Astrocyte (in vitro differentiated cells and primary cell): ENCODE measurements around the gene ULK1. TPM values are rescaled to one million over a fixed set of nuclear protein-coding genes. Genes with fewer than 3 reads are reported as not detected.
"Not testable (repeated sequence)": the region's sequence is repeated elsewhere in the genome, so short reads cannot be mapped to it uniquely, and the experiment has no call there.

ENCODE experiments used
- DNase-seq: peaks from one replicate; pipeline ENCODE4 v3.0.0-alpha.2; 2010; ENCODE audit warnings: low read depth
- FAIRE-seq: peaks from 2 replicates; lab custom pipeline; 2011; peaks lifted over from hg19 to GRCh38; lab: Jason Lieb, UNC
- H2AFZ ChIP-seq: 2 replicates; pipeline ENCODE4 v1.6.0; 2012; ENCODE audit warnings: low read depth, low read length, inconsistent platforms
- H3K27ac ChIP-seq: 2 replicates; pipeline ENCODE4 v1.5.1; 2011; ENCODE audit warnings: low read depth, low read length, inconsistent platforms
- H3K27me3 ChIP-seq: 2 replicates; pipeline ENCODE4 v1.6.0; 2011; ENCODE audit warnings: low read length, inconsistent platforms; ENCODE audit not compliant: insufficient read depth
- H3K36me3 ChIP-seq: 2 replicates; pipeline ENCODE4 v1.5.1; 2011; ENCODE audit warnings: low read length, inconsistent platforms; ENCODE audit not compliant: insufficient read depth
- H3K4me1 ChIP-seq: 2 replicates; pipeline ENCODE4 v1.5.1; 2011; ENCODE audit warnings: low read length, inconsistent platforms; ENCODE audit not compliant: insufficient read depth
- H3K4me2 ChIP-seq: 2 replicates; pipeline ENCODE4 v1.6.0; 2012; ENCODE audit warnings: low read length, inconsistent platforms
- H3K4me3 ChIP-seq: 2 replicates; pipeline ENCODE4 v1.5.1; 2011; ENCODE audit warnings: low read depth, mild to moderate bottlenecking, low read length, inconsistent platforms; ENCODE audit not compliant: insufficient read depth
- H3K79me2 ChIP-seq: 2 replicates; pipeline ENCODE4 v1.6.0; 2012; ENCODE audit warnings: mild to moderate bottlenecking, low read length, inconsistent platforms; ENCODE audit not compliant: insufficient read depth
- H3K9ac ChIP-seq: 2 replicates; pipeline ENCODE4 v1.6.0; 2012; ENCODE audit warnings: mild to moderate bottlenecking, low read length, inconsistent platforms
- H3K9me3 ChIP-seq: 2 replicates; pipeline ENCODE4 v1.5.1; 2012; ENCODE audit warnings: low read depth, mild to moderate bottlenecking, low read length, inconsistent platforms; ENCODE audit not compliant: insufficient read depth
- H4K20me1 ChIP-seq: 2 replicates; pipeline ENCODE4 v1.6.0; 2012; ENCODE audit warnings: low read length, inconsistent platforms; ENCODE audit not compliant: insufficient read depth
- H3K27ac Mint-ChIP-seq: one replicate; pipeline ENCODE4 v1.8.0; 2021; ENCODE audit warnings: mild to moderate bottlenecking, mixed read lengths; ENCODE audit not compliant: unreplicated experiment
- H3K27me3 Mint-ChIP-seq: one replicate; pipeline ENCODE4 v1.8.0; 2021; ENCODE audit warnings: low read depth, mixed read lengths; ENCODE audit not compliant: unreplicated experiment
- H3K36me3 Mint-ChIP-seq: one replicate; pipeline ENCODE4 v1.8.0; 2021; ENCODE audit warnings: low read depth, mixed read lengths; ENCODE audit not compliant: unreplicated experiment
- H3K4me1 Mint-ChIP-seq: one replicate; pipeline ENCODE4 v1.8.0; 2021; ENCODE audit warnings: low read depth, mixed read lengths; ENCODE audit not compliant: unreplicated experiment
- H3K4me3 Mint-ChIP-seq: one replicate; pipeline ENCODE4 v1.8.0; 2021; ENCODE audit warnings: mild to moderate bottlenecking, moderate library complexity, mixed read lengths; ENCODE audit not compliant: unreplicated experiment
- H3K9me3 Mint-ChIP-seq: one replicate; pipeline ENCODE4 v1.8.0; 2021; ENCODE audit warnings: mild to moderate bottlenecking, mixed read lengths; ENCODE audit not compliant: unreplicated experiment
- CTCF ChIP-seq: IDR thresholded peaks from 2 replicates; pipeline ENCODE4 v1.5.1; 2011; ENCODE audit warnings: low read depth, mild to moderate bottlenecking, inconsistent platforms, low read length, moderate library complexity; ENCODE audit not compliant: insufficient read depth
- EZH2 ChIP-seq: IDR thresholded peaks from 2 replicates; pipeline ENCODE4 v1.6.1; 2012; ENCODE audit warnings: mild to moderate bottlenecking, low read length, inconsistent platforms; ENCODE audit not compliant: insufficient read depth
- total RNA-seq: library from RNA; stranded (reverse); gene quantifications from 2 replicates; pipeline ENCODE4 v1.2.1, GENCODE V29; 2021

Gene ULK1
- total RNA-seq, 1 donor from 2014 or later = 51.8 TPM

GRCh38 chr12:131877216-131877615, 17.2 kb upstream of the ULK1 start:
- not testable (repeated sequence) for DNase-seq, H3K4me3 ChIP-seq, H3K9me3 ChIP-seq, H3K36me3 Mint-ChIP-seq, H2AFZ ChIP-seq, H3K79me2 ChIP-seq, H3K27me3 Mint-ChIP-seq, FAIRE-seq, H3K9me3 Mint-ChIP-seq, H3K27ac Mint-ChIP-seq, H4K20me1 ChIP-seq, H3K36me3 ChIP-seq, H3K4me2 ChIP-seq, H3K4me1 Mint-ChIP-seq, H3K27ac ChIP-seq, H3K9ac ChIP-seq, H3K4me1 ChIP-seq, H3K4me3 Mint-ChIP-seq, H3K27me3 ChIP-seq

- H3K27ac Mint-ChIP-seq, H3K27me3 ChIP-seq, H3K4me3 Mint-ChIP-seq, FAIRE-seq, H3K36me3 ChIP-seq, H3K4me1 ChIP-seq, H3K4me2 ChIP-seq, H3K79me2 ChIP-seq, H3K9ac ChIP-seq, H3K27ac ChIP-seq, H4K20me1 ChIP-seq, H3K27me3 Mint-ChIP-seq, H2AFZ ChIP-seq, H3K4me1 Mint-ChIP-seq, DNase-seq, H3K9me3 Mint-ChIP-seq, H3K4me3 ChIP-seq, H3K9me3 ChIP-seq, H3K36me3 Mint-ChIP-seq: not testable (repeated sequence)
These were observed 16.0 kb upstream of the ULK1 start for GRCh38 chr12:131878436-131878835.

GRCh38 chr12:131882804-131883520, 11.5 kb upstream of the ULK1 start:
- Histone ChIP-seq H4K20me1 (no peaks in the 10 kb centered on the region), H3K27ac (no peak overlapping the region), H3K4me3 (no peak overlapping the region), H3K27me3 (no peaks in the 10 kb centered on the region), H3K4me1 (no peaks in the 10 kb centered on the region), H3K36me3 (no peaks in the 10 kb centered on the region), H3K9ac (no peak overlapping the region), H3K9me3 (peaks cover 3% of the 10 kb centered on the region), H3K79me2 (no peaks in the 10 kb centered on the region), H3K4me2 (no peak overlapping the region), H2AFZ (no peak overlapping the region)
- no peak for TF ChIP-seq EZH2
- no peak for TF ChIP-seq CTCF
- Mint-ChIP-seq H3K27me3 (peaks cover 2% of the 10 kb centered on the region), H3K4me3 (no peak overlapping the region), H3K36me3 (no peaks in the 10 kb centered on the region), H3K4me1 (no peaks in the 10 kb centered on the region), H3K27ac (no peak overlapping the region), H3K9me3 (peaks cover 11% of the 10 kb centered on the region)
- FAIRE-seq (no peak), DNase-seq (no peak)
